Gastrocnemius medialis (tissue), 4 donors: ENCODE data around the gene ARHGAP15.

ENCODE experiments used
- CTCF ChIP-seq, 5 experiments: fragments of 450-650 bp in 3 of 5; fragments of 200-600 bp in 2 of 5; sonication (generic) in 2 of 5; IDR thresholded peaks in 4 of 5; conservative IDR thresholded peaks in 1 of 5; 1 replicate in 4 of 5; 2 replicates in 1 of 5; pipeline ENCODE4 v1.5.1; 2016 to 2019; ENCODE audit warnings: antibody characterized with exemption in 5 of 5, mild to moderate bottlenecking in 3 of 5, moderate library complexity in 3 of 5
- POLR2A ChIP-seq, 2 donors: fragments of 450-650 bp; IDR thresholded peaks; one replicate each; pipeline ENCODE4 v1.6.1; 2017; ENCODE audit warnings: antibody characterized with exemption in 2 of 2, mild to moderate bottlenecking in 2 of 2, moderate library complexity in 2 of 2

DNA sequence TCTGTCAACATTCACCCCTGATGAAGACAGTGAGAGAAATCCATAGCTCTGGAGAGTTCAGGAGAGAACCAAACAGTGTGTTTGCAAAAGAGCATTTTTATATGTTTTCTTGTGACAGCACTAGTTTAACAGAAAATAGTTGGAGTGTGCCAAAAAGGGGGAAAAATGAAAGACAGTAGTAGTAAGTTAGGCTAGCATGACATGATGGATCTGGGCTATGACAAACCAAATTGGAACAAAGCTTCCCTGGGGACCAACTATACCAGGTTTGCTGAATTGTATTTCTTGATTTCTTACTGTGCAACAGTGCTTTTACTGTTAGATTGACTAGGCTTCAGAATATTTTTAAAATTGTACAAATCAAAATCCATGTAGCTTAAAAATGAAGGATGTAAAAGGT is 159.8 kb downstream of the ARHGAP15 start:
- TF ChIP-seq CTCF (IDR thresholded peaks at IDR 0.05 in 4 of 5, conservative IDR thresholded peaks at IDR 0.05 in 1 of 5), result no peak
- TF ChIP-seq POLR2A (IDR thresholded peaks at IDR 0.05), result no peak
